Measurements from ENCODE around the gene PPP1R12B. TPM values are rescaled to one million over a fixed set of nuclear protein-coding genes. Genes with fewer than 3 reads are reported as not detected.
A peak's percentile ranks its signal among the peaks of the same experiment; 100 is the strongest.

The PPP1R12B gene
- polyA plus RNA-seq, 1 donor from 2014 or later, result 12.3 TPM

DNA sequence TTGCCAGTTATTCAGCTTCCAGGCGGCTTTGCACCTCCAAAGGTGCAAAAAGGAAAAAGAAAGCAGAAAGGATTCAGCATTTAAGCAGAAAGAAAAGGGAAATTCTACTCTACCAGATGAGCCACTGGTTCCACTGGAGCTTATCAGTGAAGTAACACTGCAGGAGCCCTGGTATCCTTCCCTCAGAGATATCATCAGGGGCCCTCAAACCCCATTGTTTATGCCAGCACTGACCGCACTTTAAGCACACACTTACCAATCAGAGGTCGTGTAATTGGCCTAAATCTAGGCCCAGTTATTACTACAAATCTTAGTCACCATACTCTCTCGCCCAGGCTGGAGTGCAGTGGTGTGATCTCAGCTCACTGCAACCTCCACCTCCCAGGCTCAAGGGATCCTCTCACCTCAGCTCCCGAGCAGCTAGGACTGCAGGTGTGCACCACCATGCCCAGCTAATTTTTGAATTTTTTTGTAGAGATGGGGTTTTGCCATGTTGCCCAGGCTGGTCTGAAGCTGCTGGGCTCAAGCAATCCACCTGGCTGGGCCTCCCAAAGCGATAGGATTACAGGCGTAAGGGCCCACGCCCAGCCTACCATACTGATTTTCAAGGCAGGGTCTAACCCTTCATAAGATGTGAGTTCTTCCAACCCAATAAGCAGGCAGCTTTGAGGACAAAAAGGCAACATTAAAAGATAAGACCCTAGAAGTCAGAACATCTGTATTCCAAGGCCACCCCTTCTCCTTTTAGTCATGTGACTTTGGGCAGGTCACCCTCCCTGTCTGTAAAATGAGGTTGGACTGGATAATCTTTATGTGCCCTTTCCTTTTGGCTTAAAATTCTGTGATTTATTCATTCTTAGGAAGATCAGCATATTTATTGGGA lies 236.4 kb downstream of the PPP1R12B start:
- no peak overlapping the region for H3K27ac Mint-ChIP-seq
- H3K4me1 Mint-ChIP-seq, result peaks cover 3 to 15% (median 13%) of the 10 kb centered on the region in 3 donors
- H3K36me3 Mint-ChIP-seq, result peaks cover 17% of the 10 kb centered on the region
- H3K27me3 Mint-ChIP-seq, result no peaks in the 10 kb centered on the region
- H3K4me3 Mint-ChIP-seq, result no peak overlapping the region
- no peaks in the 10 kb centered on the region for H3K9me3 Mint-ChIP-seq

DNA sequence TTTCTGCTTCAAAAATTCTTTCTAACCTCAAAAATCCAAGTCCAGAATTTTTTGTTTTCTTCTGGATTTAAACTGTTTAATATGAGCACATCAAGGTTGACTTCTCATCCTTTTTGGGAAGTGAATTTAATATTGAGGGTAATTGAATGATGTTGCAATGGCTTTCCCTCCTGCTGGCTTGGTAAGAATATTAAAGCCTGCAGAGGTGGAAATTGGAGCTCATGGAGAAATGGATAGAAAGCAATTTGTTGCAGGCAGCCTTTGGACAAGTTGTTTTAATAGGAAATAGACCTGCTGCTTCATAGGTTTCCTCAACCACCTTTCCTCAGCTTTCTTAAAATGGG lies 237.1 kb downstream of the PPP1R12B start:
- Mint-ChIP-seq H3K27ac (no peak overlapping the region), H3K4me3 (no peak overlapping the region), H3K9me3 (no peaks in the 10 kb centered on the region), H3K27me3 (no peaks in the 10 kb centered on the region), H3K36me3 (peaks cover 15% of the 10 kb centered on the region), H3K4me1 (peaks cover 3 to 15% (median 13%) of the 10 kb centered on the region in 3 donors)

GRCh38 chr1:202586018-202586821 lies 237.7 kb downstream of the PPP1R12B start:
- Mint-ChIP-seq H3K4me1 (peaks cover 3 to 15% (median 13%) of the 10 kb centered on the region in 3 donors), H3K27me3 (no peaks in the 10 kb centered on the region), H3K9me3 (no peaks in the 10 kb centered on the region), H3K27ac (no peak overlapping the region), H3K4me3 (peak overlapping the region in 1 of 4 donors; percentile 4), H3K36me3 (peaks cover 11% of the 10 kb centered on the region)

- Mint-ChIP-seq H3K4me1 (peaks cover 3 to 15% (median 9%) of the 10 kb centered on the region in 3 donors), H3K27me3 (no peaks in the 10 kb centered on the region), H3K27ac (no peak overlapping the region), H3K9me3 (no peaks in the 10 kb centered on the region), H3K4me3 (no peak overlapping the region), H3K36me3 (peaks cover 8% of the 10 kb centered on the region)
Observed at GRCh38 chr1:202586871-202587270, 238.4 kb downstream of the PPP1R12B start.

DNA sequence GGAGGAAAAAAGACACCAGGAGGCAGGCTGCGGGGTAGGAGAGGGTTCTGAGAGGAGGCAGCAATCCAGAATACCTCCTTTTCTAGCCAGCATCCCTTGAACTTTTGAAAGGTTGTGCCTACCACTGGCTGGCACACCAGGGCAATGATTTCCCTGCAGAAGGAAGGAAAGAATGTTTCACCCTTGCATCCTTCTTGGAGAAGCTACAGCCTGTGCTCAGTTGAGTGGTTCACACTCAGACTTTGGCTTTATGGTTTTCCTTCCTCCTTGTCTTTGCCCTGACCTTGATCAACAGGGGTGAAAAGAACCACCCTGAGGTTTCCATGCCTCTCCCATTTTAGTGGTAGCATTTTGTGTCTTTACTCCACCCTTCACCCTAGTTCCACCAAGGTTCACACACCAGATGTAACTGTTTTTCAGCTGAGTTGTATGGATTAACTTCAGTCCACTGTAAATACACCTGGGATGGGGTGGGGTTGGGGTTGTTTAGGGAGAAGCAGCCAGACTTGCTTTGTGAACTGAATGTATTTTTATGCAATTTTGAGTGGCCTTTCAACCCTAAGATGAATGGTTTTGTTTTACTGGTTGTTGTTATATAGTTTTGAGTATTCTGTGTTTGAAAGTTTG lies 239.5 kb downstream of the PPP1R12B start:
- Mint-ChIP-seq H3K4me1 (peaks cover 3 to 15% (median 9%) of the 10 kb centered on the region in 3 donors), H3K9me3 (no peaks in the 10 kb centered on the region), H3K27ac (no peak overlapping the region), H3K4me3 (no peak overlapping the region), H3K36me3 (peaks cover 5% of the 10 kb centered on the region), H3K27me3 (no peaks in the 10 kb centered on the region)

- Mint-ChIP-seq H3K9me3 (no peaks in the 10 kb centered on the region), H3K27me3 (no peaks in the 10 kb centered on the region), H3K4me1 (peaks cover 3 to 15% (median 9%) of the 10 kb centered on the region in 3 donors), H3K36me3 (peaks cover 5% of the 10 kb centered on the region), H3K4me3 (no peak overlapping the region), H3K27ac (no peak overlapping the region)
Observed at GRCh38 chr1:202588503-202589189, 240.1 kb downstream of the PPP1R12B start.

DNA sequence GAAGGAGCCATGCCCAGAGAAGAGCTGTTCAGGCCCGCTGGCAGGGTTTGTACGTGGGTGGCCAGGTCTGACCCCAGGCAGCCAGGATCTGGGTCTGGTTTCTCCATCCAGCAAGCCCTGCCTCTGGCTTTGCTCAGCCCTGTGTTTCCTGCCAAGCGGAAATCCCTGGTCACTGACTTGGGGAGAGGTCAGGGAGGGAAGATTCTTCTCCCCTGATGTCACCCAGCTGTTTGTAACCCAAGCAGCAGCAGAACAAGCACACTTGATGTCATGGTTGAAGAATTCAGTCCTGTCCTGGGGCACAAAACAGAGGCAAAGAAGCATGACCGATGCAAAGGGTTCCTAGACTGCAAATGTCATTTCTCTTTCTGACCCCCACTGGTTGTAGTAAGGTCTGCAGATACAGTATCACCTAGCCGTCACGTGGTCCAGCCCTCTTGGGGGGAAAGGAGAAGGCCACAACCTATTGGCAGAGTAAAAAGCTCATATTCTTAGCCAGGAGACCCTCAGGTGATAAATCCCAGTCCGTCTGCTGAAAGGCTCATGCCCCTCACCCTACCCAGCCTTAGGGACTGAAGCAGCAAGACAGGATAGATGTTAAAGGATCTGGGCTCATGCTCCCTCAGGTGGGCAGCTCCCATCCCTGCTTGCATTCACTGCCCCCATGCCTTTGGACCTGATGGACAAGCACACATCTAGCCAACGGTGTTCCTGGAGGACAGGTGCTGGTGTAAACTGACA lies 240.9 kb downstream of the PPP1R12B start:
- no peak overlapping the region for H3K27ac Mint-ChIP-seq
- H3K36me3 Mint-ChIP-seq, result peaks cover 5% of the 10 kb centered on the region
- no peaks in the 10 kb centered on the region for H3K9me3 Mint-ChIP-seq
- no peak overlapping the region for H3K4me3 Mint-ChIP-seq
- peaks cover 3 to 13% (median 9%) of the 10 kb centered on the region in 3 donors for H3K4me1 Mint-ChIP-seq
- H3K27me3 Mint-ChIP-seq, result no peaks in the 10 kb centered on the region

DNA sequence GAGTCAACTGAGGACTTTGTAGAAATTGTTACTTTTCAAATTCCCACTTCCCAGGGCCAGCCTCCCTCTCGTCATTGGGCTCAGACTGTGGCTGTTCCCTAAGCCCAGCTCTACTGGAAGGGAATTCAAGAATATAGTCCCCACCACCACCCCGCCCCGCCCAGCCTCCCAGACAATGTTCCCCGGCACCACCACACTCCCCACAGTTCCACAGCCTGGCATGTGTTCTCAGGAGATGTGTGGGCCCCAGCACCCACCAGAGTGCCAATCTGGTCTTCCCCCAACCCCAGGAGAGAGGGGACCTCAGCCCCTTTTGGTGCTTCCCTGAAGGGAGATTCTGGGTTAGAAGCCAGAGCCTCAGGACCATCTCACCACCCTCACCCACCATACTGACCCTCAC lies 241.6 kb downstream of the PPP1R12B start:
- no peak overlapping the region for H3K27ac Mint-ChIP-seq
- no peaks in the 10 kb centered on the region for H3K9me3 Mint-ChIP-seq
- no peaks in the 10 kb centered on the region for H3K27me3 Mint-ChIP-seq
- H3K36me3 Mint-ChIP-seq, result no peaks in the 10 kb centered on the region
- no peak overlapping the region for H3K4me3 Mint-ChIP-seq
- H3K4me1 Mint-ChIP-seq, result peaks cover 3 to 13% (median 9%) of the 10 kb centered on the region in 3 donors

DNA sequence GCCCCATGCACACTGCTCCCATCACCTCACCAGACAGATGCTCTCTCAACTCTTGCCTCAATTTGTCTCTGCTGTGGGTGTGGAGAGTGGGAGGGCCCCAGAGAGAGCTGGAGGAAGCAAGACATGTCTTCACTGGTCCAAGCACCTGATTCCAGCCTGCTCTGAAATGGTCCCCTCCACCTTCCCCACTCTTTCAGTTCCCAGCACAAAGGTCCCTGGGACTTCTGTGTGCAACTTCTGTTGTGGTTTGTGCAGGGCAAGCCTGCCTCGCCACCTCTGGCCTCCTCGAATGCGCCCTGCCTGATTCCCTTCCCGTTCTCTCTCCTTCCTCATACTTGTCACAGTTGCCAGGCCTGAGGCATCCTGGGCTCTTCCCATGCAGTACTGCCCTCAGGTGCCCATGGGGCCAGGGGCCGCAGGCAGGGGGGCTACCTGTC lies 242.5 kb downstream of the PPP1R12B start:
- H3K9me3 Mint-ChIP-seq, result peaks cover 0 to 2% (median 0%) of the 10 kb centered on the region in 3 donors
- no peak overlapping the region for H3K27ac Mint-ChIP-seq
- H3K4me3 Mint-ChIP-seq, result peak overlapping the region in 1 of 4 donors; percentile 65
- H3K36me3 Mint-ChIP-seq, result no peaks in the 10 kb centered on the region
- peaks cover 3 to 10% (median 7%) of the 10 kb centered on the region in 3 donors for H3K4me1 Mint-ChIP-seq
- H3K27me3 Mint-ChIP-seq, result no peaks in the 10 kb centered on the region

DNA sequence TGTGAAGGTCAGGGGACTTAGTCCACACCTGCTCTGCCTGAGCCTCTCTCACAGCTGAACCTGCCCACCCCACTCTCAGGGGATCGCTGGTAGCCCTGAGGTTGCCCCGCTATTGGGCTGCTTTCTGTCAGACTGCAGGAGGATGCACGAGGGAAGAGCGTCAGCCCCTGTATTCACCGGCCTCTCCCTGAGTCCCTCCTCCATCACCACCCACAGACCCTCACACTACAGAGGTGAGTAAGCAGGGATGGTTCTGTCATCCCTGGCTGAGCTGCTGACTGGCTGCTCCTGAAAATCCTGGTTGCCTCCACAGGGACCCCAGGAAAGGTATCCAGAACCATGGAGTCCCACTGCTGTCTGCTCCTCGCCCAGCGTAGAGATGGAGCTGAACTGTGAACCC lies 243.0 kb downstream of the PPP1R12B start:
- peaks cover 0 to 2% (median 0%) of the 10 kb centered on the region in 3 donors for H3K9me3 Mint-ChIP-seq
- peaks cover under 1 to 8% (median 5%) of the 10 kb centered on the region in 3 donors for H3K4me1 Mint-ChIP-seq
- no peak overlapping the region for H3K27ac Mint-ChIP-seq
- H3K36me3 Mint-ChIP-seq, result no peaks in the 10 kb centered on the region
- H3K4me3 Mint-ChIP-seq, result no peak overlapping the region
- H3K27me3 Mint-ChIP-seq, result no peaks in the 10 kb centered on the region

DNA sequence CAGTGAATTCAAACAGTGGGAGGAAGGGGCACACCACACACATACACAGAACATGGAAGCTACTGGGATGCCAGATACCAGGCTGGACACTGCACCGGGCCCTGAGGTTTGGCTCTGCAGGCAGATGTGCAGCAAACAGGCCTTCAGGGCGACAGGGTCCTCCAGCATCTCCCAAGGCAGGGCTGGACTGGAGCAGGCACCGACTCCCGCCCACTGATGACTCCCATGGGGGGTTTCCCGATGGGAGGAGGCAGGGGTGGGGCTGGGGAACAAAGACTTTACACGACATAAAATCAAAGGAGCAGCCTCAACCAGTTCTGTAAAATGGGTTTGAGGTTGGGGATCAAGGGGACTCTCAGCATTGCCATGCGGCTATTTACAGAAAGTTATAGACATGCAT lies 243.6 kb downstream of the PPP1R12B start:
- H3K36me3 Mint-ChIP-seq, result no peaks in the 10 kb centered on the region
- peaks cover 0 to 2% (median 0%) of the 10 kb centered on the region in 3 donors for H3K9me3 Mint-ChIP-seq
- peaks cover 2 to 9% (median 6%) of the 10 kb centered on the region in 3 donors for H3K4me1 Mint-ChIP-seq
- H3K27me3 Mint-ChIP-seq, result no peaks in the 10 kb centered on the region
- H3K4me3 Mint-ChIP-seq, result no peak overlapping the region
- H3K27ac Mint-ChIP-seq, result no peak overlapping the region

GRCh38 chr1:202593845-202594244 lies 245.3 kb downstream of the PPP1R12B start:
- Mint-ChIP-seq H3K27ac (no peak overlapping the region), H3K27me3 (no peaks in the 10 kb centered on the region), H3K9me3 (peaks cover 0 to 2% (median 0%) of the 10 kb centered on the region in 3 donors), H3K4me1 (peaks cover 4 to 13% (median 10%) of the 10 kb centered on the region in 3 donors), H3K4me3 (no peak overlapping the region), H3K36me3 (no peaks in the 10 kb centered on the region)

GRCh38 chr1:202596638-202597037 lies 248.1 kb downstream of the PPP1R12B start:
- peaks cover 0 to 2% (median 0%) of the 10 kb centered on the region in 3 donors for H3K9me3 Mint-ChIP-seq
- H3K36me3 Mint-ChIP-seq, result no peaks in the 10 kb centered on the region
- no peaks in the 10 kb centered on the region for H3K27me3 Mint-ChIP-seq
- H3K4me3 Mint-ChIP-seq, result no peak overlapping the region
- H3K4me1 Mint-ChIP-seq, result peaks cover 4 to 13% (median 10%) of the 10 kb centered on the region in 3 donors
- no peak overlapping the region for H3K27ac Mint-ChIP-seq
